H1 (cell line): ENCODE measurements around the gene SLX9. TPM values are rescaled to one million over a fixed set of nuclear protein-coding genes. Genes with fewer than 3 reads are reported as not detected.

Source experiments
- CTCF ChIA-PET: fragments of 300-600 bp; sonication (Branson Sonifier 250); formaldehyde crosslinking; loops from one replicate; lab custom pipeline; 2021; ENCODE audit not compliant: partially characterized antibody; lab: Charles Lee
- POLR2A ChIA-PET: fragments of 300-600 bp; sonication (Branson Sonifier 250); formaldehyde crosslinking; loops from one replicate; lab custom pipeline; 2021; ENCODE audit warnings: inconsistent platforms; ENCODE audit not compliant: partially characterized antibody; lab: Charles Lee
- DNase-seq, 2 experiments: peaks; one replicate each; pipeline versions ENCODE4 v3.0.0 to v3.0.0-alpha.2; 2010 to 2022; ENCODE audit warnings: low spot score in 2 of 2, low read depth in 1 of 2, mixed read lengths in 1 of 2
- FAIRE-seq: peaks from 2 replicates; lab custom pipeline; 2011; peaks lifted over from hg19 to GRCh38; lab: Jason Lieb, UNC
- H2AFZ ChIP-seq: 2 replicates; pipeline ENCODE4 v1.8.1; 2012; ENCODE audit warnings: low read length, inconsistent platforms
- H2AK5ac ChIP-seq: 2 replicates; pipeline ENCODE4 v1.6.1; 2013; ENCODE audit warnings: low read depth, low read length
- H2BK120ac ChIP-seq: replicated peaks from 2 replicates; pipeline ENCODE3; 2013; ENCODE audit warnings: low read depth, low read length, inconsistent platforms
- H2BK12ac ChIP-seq: 2 replicates; pipeline ENCODE4 v1.6.1; 2013; ENCODE audit warnings: low read depth, low read length
- H2BK15ac ChIP-seq: 2 replicates; pipeline ENCODE4 v1.6.1; 2013; ENCODE audit warnings: low read length
- H2BK20ac ChIP-seq: 2 replicates; pipeline ENCODE4 v1.6.1; 2013; ENCODE audit warnings: low read length
- H2BK5ac ChIP-seq: 2 replicates; pipeline ENCODE4 v1.6.1; 2013; ENCODE audit warnings: low read depth, low read length
- H3K14ac ChIP-seq: 2 replicates; pipeline ENCODE4 v1.6.1; 2013; ENCODE audit warnings: inconsistent platforms; ENCODE audit not compliant: insufficient read length
- H3K18ac ChIP-seq: 2 replicates; pipeline ENCODE4 v1.6.1; 2013; ENCODE audit warnings: low read length; ENCODE audit errors: extremely low read depth
- H3K23ac ChIP-seq: 2 replicates; pipeline ENCODE4 v1.6.1; 2013; ENCODE audit warnings: inconsistent platforms; ENCODE audit not compliant: insufficient read length
- H3K23me2 ChIP-seq: 2 replicates; pipeline ENCODE4 v1.6.1; 2013; ENCODE audit warnings: low read depth, low read length
- H3K27ac ChIP-seq: 2 replicates; pipeline ENCODE4 v1.6.1; 2011; ENCODE audit warnings: low read depth, low read length, inconsistent platforms
- H3K27me3 ChIP-seq, 4 experiments: replicated peaks in 1 of 4; 1 replicate in 1 of 4; 2 replicates in 3 of 4; pipeline versions ENCODE4 v1.6.1 to v1.8.1; 2011 to 2013; ENCODE audit warnings: low read length in 3 of 4, mild to moderate bottlenecking in 3 of 4, inconsistent platforms in 2 of 4, mixed read lengths in 2 of 4, moderate library complexity in 1 of 4; ENCODE audit not compliant: control insufficient read depth in 3 of 4, insufficient read depth in 3 of 4; ENCODE audit errors: extremely low read depth in 1 of 4
- H3K36me3 ChIP-seq, 4 experiments: 2 replicates each; pipeline versions ENCODE4 v1.6.1 to v1.8.1; 2011 to 2013; ENCODE audit warnings: mild to moderate bottlenecking in 4 of 4, low read length in 3 of 4, moderate library complexity in 2 of 4, control low read depth in 1 of 4, inconsistent platforms in 1 of 4; ENCODE audit not compliant: insufficient read depth in 4 of 4, control insufficient read depth in 2 of 4
- H3K4ac ChIP-seq: replicated peaks from 2 replicates; pipeline ENCODE3; 2013; ENCODE audit warnings: low read length, low read depth, mixed read lengths, inconsistent platforms; ENCODE audit not compliant: insufficient read length
- H3K4me1 ChIP-seq, 4 experiments: replicated peaks in 1 of 4; 1 replicate in 1 of 4; 2 replicates in 3 of 4; pipeline versions ENCODE4 v1.6.1 to v1.8.1; 2011 to 2013; ENCODE audit warnings: low read length in 3 of 4, inconsistent platforms in 2 of 4, mixed read lengths in 1 of 4; ENCODE audit not compliant: insufficient read depth in 4 of 4, control insufficient read depth in 3 of 4
- H3K4me2 ChIP-seq, 2 experiments: 2 replicates each; pipeline versions ENCODE4 v1.6.1 to v1.8.1; 2011 to 2013; ENCODE audit warnings: low read depth in 2 of 2, low read length in 2 of 2, control low read depth in 1 of 2, inconsistent platforms in 1 of 2, mild to moderate bottlenecking in 1 of 2; ENCODE audit not compliant: insufficient read depth in 1 of 2
- H3K4me3 ChIP-seq, 4 experiments: fragments of 200-600, 300-600 bp in 1 of 4; sonication (generic), shearing (Covaris generic), sonication (Bioruptor Twin) in 1 of 4; 2 replicates each; pipeline versions ENCODE4 v1.5.1 to v1.8.1; 2011 to 2016; ENCODE audit warnings: low read length in 4 of 4, low read depth in 3 of 4, control low read depth in 2 of 4, inconsistent platforms in 2 of 4, mild to moderate bottlenecking in 2 of 4, mixed read lengths in 1 of 4, moderate library complexity in 1 of 4; ENCODE audit not compliant: insufficient read depth in 2 of 4; ENCODE audit errors: extremely low read depth in 1 of 4
- H3K56ac ChIP-seq: replicated peaks from 2 replicates; pipeline ENCODE3; 2013; ENCODE audit warnings: low read depth, mild to moderate bottlenecking, mixed read lengths, low read length, inconsistent platforms; ENCODE audit not compliant: insufficient read length
- H3K79me1 ChIP-seq: 2 replicates; pipeline ENCODE4 v1.6.1; 2013; ENCODE audit warnings: low read depth, low read length, control low read depth
- H3K79me2 ChIP-seq, 2 experiments: 2 replicates each; pipeline versions ENCODE4 v1.6.1 to v1.8.1; 2012 to 2013; ENCODE audit warnings: low read length in 2 of 2, mild to moderate bottlenecking in 2 of 2, inconsistent platforms in 1 of 2; ENCODE audit not compliant: insufficient read depth in 2 of 2, control insufficient read depth in 1 of 2
- H3K9ac ChIP-seq, 4 experiments: replicated peaks in 1 of 4; 1 replicate in 1 of 4; 2 replicates in 3 of 4; pipeline versions ENCODE4 v1.6.1 to v1.8.1; 2011 to 2013; ENCODE audit warnings: low read depth in 3 of 4, low read length in 3 of 4, control low read depth in 2 of 4, mild to moderate bottlenecking in 2 of 4, moderate library complexity in 2 of 4, inconsistent platforms in 1 of 4; ENCODE audit errors: extremely low read depth in 1 of 4
- H3K9me3 ChIP-seq, 2 experiments: 2 replicates each; pipeline versions ENCODE4 v1.6.1 to v1.8.1; 2012 to 2013; ENCODE audit warnings: mild to moderate bottlenecking in 2 of 2, moderate library complexity in 2 of 2, control low read depth in 1 of 2, inconsistent platforms in 1 of 2, low read depth in 1 of 2, low read length in 1 of 2, mixed read lengths in 1 of 2; ENCODE audit not compliant: insufficient read depth in 2 of 2
- H4K20me1 ChIP-seq, 2 experiments: replicated peaks in 1 of 2; 2 replicates each; pipeline versions ENCODE3 to v1.8.1; 2011 to 2013; ENCODE audit warnings: inconsistent platforms in 2 of 2, low read length in 2 of 2, mild to moderate bottlenecking in 1 of 2; ENCODE audit not compliant: insufficient read depth in 2 of 2, control insufficient read depth in 1 of 2
- H4K5ac ChIP-seq: 2 replicates; pipeline ENCODE4 v1.6.1; 2013; ENCODE audit warnings: low read length, low read depth, mixed read lengths, inconsistent platforms; ENCODE audit not compliant: insufficient read length
- H4K8ac ChIP-seq: 2 replicates; pipeline ENCODE4 v1.8.0; 2013; ENCODE audit warnings: mild to moderate bottlenecking, moderate library complexity, low read length, inconsistent platforms; ENCODE audit not compliant: insufficient read depth; ENCODE audit errors: extremely low read depth
- H4K91ac ChIP-seq: replicated peaks from 2 replicates; pipeline ENCODE3; 2013; ENCODE audit warnings: low read length, mixed read lengths, inconsistent platforms; ENCODE audit not compliant: insufficient read length
- CBX8 ChIP-seq: fragments of 300-800, 300-1000 bp; sonication (generic); IDR thresholded peaks from 2 replicates; pipeline ENCODE4 v1.7.1; 2016; ENCODE audit warnings: low read depth, low read length, borderline replicate concordance
- HDAC6 ChIP-seq: IDR thresholded peaks from one replicate; pipeline ENCODE4 v1.7.1; 2012; ENCODE audit warnings: low read depth, mild to moderate bottlenecking, inconsistent platforms, low read length, moderate library complexity
- KDM5A ChIP-seq: fragments of 200-600 bp; IDR thresholded peaks from 2 replicates; pipeline ENCODE4 v1.7.1; 2012; ENCODE audit warnings: mild to moderate bottlenecking, low read length, inconsistent platforms, mixed read lengths
- NANOG ChIP-seq: IDR thresholded peaks from 2 replicates; pipeline ENCODE4 v1.6.1; 2011; ENCODE audit warnings: low read length, low read depth, mild to moderate bottlenecking, inconsistent platforms; ENCODE audit not compliant: insufficient read depth, poor library complexity, severe bottlenecking
- POLR2AphosphoS5 ChIP-seq: IDR thresholded peaks from 2 replicates; pipeline ENCODE4 v1.6.1; 2011; ENCODE audit warnings: low read depth, low read length
- RBBP5 ChIP-seq: IDR thresholded peaks from 2 replicates; pipeline ENCODE4 v1.7.1; 2012; ENCODE audit warnings: low read depth, mild to moderate bottlenecking, inconsistent platforms, low read length, moderate library complexity, borderline replicate concordance
- ZNF274 ChIP-seq: IDR thresholded peaks from 2 replicates; pipeline ENCODE4 v1.7.0; 2012; ENCODE audit warnings: low read length, borderline replicate concordance; ENCODE audit errors: extremely low read depth
- WGBS, 2 experiments: shearing (Covaris generic) in 1 of 2; methylation state at CpG; one replicate each; pipeline versions ENCODE4 v1.1.6 to v1.1.7; 2013 to 2015; ENCODE audit warnings: low lambda C conversion rate in 2 of 2, mixed read lengths in 2 of 2, inconsistent platforms in 1 of 2, low coverage in 1 of 2, missing lambda C conversion rate in 1 of 2; ENCODE audit not compliant: insufficient replicate concordance in 2 of 2, insufficient coverage in 1 of 2, insufficient read length in 1 of 2; ENCODE audit errors: extremely low coverage in 1 of 2, missing lambda C conversion rate in 1 of 2; 5-methylcytosine and 5-hydroxymethylcytosine counted together
- polyA plus RNA-seq, 7 experiments: library from polyadenylated mRNA; depleted of rRNA in 3 of 7; stranded (reverse) in 5 of 7; unstranded in 2 of 7; fragments of >200 nt in 5 of 7; fragments of 200-250 nt in 2 of 7; gene quantifications; 1 replicate in 5 of 7; 2 replicates in 1 of 7; 4 replicates in 1 of 7; pipeline versions ENCODE4 v1.2.1 to v1.2.3, GENCODE V29; 2011 to 2013; ENCODE audit warnings: missing spikeins in 2 of 7, mixed read lengths in 2 of 7
- total RNA-seq: library from RNA; stranded (reverse); fragmentation: NEBNext Ultra II Directional; extraction: Animal tissue kit (Norgen Biotek cat#: 25700); gene quantifications from 2 replicates; pipeline ENCODE4 v1.2.1, GENCODE V29; 2021
- TF ChIP-seq, protein P1 (sequence below), 3 experiments: IDR thresholded peaks; 1 replicate in 2 of 3; 2 replicates in 1 of 3; pipeline versions ENCODE4 v1.5.1 to v1.6.1; 2011; ENCODE audit warnings: low read length in 3 of 3, mild to moderate bottlenecking in 3 of 3, inconsistent platforms in 2 of 3, low read depth in 1 of 3, moderate library complexity in 1 of 3; ENCODE audit not compliant: insufficient read depth in 1 of 3; ENCODE audit errors: control extremely low read depth in 1 of 3

Gene SLX9
- total and polyA plus RNA-seq, 2 of the 8 experiments (the other 6 are each of a cell fraction or from before 2014, with no cell fraction given): 17.7 to 57.3 TPM

DNA sequence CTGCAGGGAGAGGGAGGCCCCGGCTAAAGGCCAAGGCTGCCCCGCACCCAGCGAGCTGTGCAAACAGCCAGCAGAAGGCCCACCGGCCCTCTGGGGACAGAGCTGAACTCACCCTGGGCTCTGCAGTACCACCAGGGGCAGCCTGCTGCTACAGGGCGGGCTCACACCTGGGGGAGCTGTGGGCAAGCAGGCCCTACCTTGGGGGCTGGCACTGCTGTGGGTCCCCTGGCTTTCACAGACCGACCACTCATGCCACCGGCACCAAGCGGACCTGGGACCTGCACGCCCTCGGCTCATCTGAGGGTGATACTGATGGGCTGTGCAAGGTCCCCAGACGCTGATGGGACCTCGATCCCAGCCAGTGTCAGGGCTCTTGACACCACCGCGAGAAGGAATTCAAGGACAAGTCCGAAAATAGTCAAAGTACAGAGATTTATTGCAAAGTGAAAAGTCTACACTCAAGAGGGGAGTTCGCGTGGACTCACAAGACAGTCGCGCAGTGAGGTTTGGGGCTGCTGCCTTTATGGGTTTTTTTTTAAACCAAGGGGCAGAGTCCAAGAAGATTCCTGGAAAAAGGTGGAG lies 73.5 kb downstream of the SLX9 start:
- Histone ChIP-seq H4K20me1 (no peaks in the 10 kb centered on the region), H3K4ac (no peak overlapping the region), H3K27ac (no peak overlapping the region), H3K4me2 (no peak overlapping the region), H3K9ac (no peak overlapping the region), H3K4me3 (no peak overlapping the region), H3K23ac (no peak overlapping the region), H4K91ac (peak overlapping the region; percentile 92), H3K79me2 (no peaks in the 10 kb centered on the region), H4K8ac (no peak overlapping the region), H2BK20ac (peak overlapping the region; percentile 97; the same call in 1 of the 2 replicates), H3K56ac (no peak overlapping the region), H2BK5ac (peak overlapping the region; percentile 74; the same call in 1 of the 2 replicates), H3K36me3 (no peaks in the 10 kb centered on the region), H3K9me3 (no peaks in the 10 kb centered on the region; a peak in 1 of 4 replicates), H2AFZ (0 out of 2 replicates have a peak overlapping the region, but pooled peaks have one; percentile 23), H2BK12ac (peak overlapping the region; percentile 92), H3K4me1 (peaks cover 0 to 26% (median 13%) of the 10 kb centered on the region in 4 experiments; a peak in 6 of 7 replicates), H2AK5ac (peak overlapping the region; percentile 59; the same call in 1 of the 2 replicates), H3K79me1 (no peaks in the 10 kb centered on the region), H3K23me2 (peaks cover 1% of the 10 kb centered on the region; the same call in 1 of the 2 replicates), H3K27me3 (peaks cover 2 to 22% (median 18%) of the 10 kb centered on the region in 4 experiments), H3K14ac (no peak overlapping the region), H4K5ac (no peak overlapping the region), H2BK120ac (no peak overlapping the region), H3K18ac (peak overlapping the region; percentile 83), H2BK15ac (peak overlapping the region; percentile 81; the same call in 1 of the 2 replicates)
- 89% methylated on average over 15 of the region's 19 CpGs; no CpG with 5 or more reads in 1 of the 2 experiments for WGBS, 2 experiments
- TF ChIP-seq CBX8 (no peak), RBBP5 (no peak), ZNF274 (no peak), POLR2AphosphoS5 (no peak), KDM5A (no peak), NANOG (no peak), HDAC6 (no peak)
- TF ChIP-seq, protein P1, sequence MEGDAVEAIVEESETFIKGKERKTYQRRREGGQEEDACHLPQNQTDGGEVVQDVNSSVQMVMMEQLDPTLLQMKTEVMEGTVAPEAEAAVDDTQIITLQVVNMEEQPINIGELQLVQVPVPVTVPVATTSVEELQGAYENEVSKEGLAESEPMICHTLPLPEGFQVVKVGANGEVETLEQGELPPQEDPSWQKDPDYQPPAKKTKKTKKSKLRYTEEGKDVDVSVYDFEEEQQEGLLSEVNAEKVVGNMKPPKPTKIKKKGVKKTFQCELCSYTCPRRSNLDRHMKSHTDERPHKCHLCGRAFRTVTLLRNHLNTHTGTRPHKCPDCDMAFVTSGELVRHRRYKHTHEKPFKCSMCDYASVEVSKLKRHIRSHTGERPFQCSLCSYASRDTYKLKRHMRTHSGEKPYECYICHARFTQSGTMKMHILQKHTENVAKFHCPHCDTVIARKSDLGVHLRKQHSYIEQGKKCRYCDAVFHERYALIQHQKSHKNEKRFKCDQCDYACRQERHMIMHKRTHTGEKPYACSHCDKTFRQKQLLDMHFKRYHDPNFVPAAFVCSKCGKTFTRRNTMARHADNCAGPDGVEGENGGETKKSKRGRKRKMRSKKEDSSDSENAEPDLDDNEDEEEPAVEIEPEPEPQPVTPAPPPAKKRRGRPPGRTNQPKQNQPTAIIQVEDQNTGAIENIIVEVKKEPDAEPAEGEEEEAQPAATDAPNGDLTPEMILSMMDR (IDR thresholded peaks at IDR 0.05; ENCODE audit: control extremely low read depth in 1 of 3, insufficient read depth in 1 of 3, low read depth in 1 of 3, low read length in 3 of 3): peak in 2 of 3 experiments; percentile 16 to 34; a peak in 1 of 4 replicates
- POLR2A ChIA-PET: interaction anchor here (1.1 to 1.2 kb wide), 3 partner anchors 30 to 86 kb away, joined by 3 to 5 read pairs (median 3); no protein-coding TSS in a partner anchor
- CTCF ChIA-PET: interaction anchor here (0.6 to 3.3 kb wide), 17 partner anchors 11 to 1983 kb away, joined by 3 to 14 read pairs (median 5); no protein-coding TSS in a partner anchor
- FAIRE-seq (no peak), DNase-seq (no peak)
